HG03039 (cell line): ENCODE data around the gene TAF6L.
"Not testable (repeated sequence)": the region's sequence is repeated elsewhere in the genome, so short reads cannot be mapped to it uniquely, and the experiment has no call there.

ENCODE experiments used
- ATAC-seq: cut with Tn5 transposase; IDR thresholded peaks from one replicate; pipeline ENCODE4 v1.9.1; 2021; ENCODE audit warnings: mild to moderate bottlenecking, moderate library complexity; ENCODE audit not compliant: unreplicated experiment

The TAF6L gene

DNA sequence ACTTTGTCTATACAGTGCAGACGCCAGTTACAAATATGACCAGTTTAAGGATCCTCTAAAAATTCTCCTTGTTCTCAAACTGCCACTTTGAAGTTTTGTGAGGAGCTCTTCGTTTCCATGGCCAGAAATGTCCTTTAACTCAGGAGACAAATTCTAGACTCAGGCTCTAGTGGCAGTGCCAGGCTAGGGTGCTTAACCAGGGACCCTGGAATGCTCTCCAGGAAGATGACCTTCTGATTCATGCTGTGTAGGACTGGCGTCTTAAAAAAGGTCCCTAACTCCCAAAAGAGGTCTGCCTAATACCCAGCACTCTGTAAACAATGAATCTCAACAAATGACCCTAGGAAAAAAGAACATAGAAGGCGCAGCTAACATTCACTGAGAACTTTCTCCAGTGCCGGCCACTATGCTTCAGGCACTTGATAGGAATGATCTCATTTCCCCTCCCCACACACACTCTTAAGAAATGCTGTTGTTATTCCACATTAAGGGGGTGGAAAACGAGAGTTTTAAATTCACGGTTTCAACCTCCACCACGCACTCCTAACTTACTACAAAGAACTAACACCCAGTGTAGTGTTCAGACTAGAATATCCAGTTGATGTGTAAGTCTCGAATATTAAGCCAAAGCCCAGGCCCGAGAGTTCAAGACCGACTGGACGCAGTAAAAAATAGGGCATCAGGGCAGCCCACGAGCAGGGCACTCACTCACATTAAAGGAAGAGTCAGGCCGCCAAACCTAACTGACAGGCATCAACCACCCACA lies 33.3 kb downstream of the TAF6L start:
- peak; percentile 13 for ATAC-seq

DNA sequence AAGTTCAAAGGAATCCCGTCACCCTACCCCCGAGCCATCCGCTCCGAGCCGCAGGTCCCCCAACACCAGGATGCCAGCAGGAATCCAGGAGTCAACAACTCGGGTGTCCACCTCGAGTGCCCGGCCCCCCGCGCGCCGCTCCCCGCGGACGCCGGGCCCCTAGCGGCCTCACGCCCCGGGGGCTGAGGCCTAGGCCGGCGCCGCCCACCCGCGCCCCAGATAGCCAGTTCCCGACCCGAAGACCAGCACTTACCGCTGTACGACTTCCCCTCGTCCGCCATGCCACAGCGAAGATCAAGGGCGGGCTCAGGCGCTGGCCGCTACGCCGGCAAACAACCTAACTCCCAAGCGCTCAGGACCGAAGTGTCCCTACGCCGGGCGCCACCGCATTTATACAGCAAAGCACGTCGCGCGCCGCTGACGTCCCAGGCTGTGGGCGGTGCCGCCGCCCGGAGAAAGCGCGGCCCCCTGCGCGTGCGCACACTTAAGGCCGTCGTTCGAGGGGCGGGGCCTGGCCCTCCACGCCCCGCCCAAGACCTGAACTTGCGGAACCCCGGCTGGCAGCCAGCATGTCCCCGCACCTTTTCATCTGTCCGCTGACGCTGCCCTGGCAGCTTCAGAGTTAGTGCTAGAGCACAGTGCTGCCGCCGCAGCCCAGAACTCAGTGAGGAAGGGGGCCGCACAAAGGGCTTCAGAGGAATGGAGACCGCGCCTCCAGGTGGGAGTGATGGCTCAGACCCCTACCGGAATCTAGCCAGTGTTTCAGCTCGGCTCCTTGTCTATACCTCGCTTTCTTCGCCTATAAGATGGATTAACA lies 34.1 kb downstream of the TAF6L start, which contains the start of gene NXF1:
Gene NXF1 (minus strand): TSS at position 365 of the 817 bp plus-strand sequence. CDS start 84 bp downstream, at position 281.
- ATAC-seq: peak; percentile 77

DNA sequence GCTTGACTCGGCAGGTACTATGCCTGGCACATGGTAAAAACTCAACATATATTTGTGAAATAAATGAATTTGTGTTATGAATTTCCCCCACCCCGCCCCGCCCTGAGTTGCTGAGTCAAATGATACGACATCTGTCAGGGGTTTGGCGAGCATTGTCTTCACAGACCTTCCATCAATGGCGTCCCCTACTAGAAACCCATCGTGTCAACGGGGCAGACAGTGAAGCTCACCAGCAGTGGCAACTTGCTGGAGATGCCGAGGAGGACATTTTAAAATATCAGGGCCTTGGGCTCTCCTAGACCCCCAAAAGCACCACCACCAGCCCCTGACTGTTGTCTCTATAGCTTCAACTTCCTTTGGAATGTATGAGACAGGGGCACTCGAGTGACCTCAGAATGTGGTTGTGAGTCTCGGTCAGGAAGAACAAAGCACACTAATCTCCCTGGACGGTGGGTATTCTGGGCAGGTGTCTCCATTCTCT lies 34.8 kb downstream of the TAF6L start:
- no peak for ATAC-seq

DNA sequence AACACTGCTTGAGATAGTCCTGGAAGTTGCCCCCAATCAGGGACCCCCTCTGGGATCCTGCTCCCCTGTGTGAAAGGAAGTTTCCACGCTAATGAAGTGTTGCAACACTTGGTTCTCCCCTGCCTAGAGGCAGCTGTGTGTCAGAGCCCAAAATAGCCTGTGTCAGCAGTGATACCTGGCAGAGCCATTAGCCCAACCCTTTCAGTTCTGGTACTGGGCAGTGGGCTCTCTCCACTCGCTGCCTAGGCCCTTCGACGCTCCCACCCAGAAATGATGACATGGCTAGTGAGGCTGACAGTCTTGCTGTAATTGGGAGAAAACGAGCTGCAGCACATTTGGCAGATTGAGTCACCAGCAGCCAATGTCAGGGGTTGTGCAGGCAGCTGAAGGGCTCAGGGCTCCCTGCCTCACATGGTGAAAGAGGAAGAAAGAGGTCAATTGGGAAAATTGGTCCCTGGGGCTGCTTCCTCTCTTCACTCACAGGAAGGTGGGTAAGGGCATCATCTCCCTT lies 35.5 kb downstream of the TAF6L start:
- ATAC-seq: no peak

DNA sequence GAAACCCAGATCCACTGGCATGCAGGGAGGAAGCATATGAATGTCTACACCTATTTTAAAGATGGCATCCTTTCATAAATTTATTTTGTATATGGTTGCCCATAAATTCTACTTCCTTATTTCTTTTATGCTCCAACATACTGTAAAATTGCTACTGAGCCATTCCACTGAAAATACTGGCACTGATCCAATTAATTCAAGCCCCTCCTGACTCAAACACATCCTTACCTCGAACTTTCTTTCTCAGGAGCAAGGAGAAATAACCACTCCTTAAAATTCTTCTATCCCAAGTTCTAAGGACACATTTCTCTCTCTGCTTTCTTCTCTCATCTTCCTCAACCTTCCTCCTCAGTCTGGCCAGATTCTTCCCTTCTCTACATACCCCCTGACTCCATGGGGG lies 39.6 kb downstream of the TAF6L start:
- no peak for ATAC-seq

DNA sequence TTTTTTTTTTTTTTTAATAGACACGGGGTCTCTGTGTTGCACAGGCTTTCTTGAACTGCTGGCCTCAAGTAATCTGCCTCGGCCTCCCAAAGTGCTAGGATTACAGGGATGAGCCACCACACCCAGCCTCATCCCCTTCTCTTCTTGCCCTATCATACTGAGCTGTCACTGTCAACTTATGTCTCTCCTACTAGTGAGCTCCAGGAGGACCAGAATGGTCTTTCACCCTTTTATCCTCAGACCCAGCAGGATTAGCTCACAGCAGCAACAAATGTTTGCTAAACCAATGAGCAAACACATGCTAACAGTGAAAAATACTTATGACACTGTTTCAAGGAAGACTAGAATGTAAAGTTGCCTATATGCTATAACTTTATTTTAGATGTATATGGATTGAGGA lies 40.5 kb downstream of the TAF6L start:
- ATAC-seq: no peak

DNA sequence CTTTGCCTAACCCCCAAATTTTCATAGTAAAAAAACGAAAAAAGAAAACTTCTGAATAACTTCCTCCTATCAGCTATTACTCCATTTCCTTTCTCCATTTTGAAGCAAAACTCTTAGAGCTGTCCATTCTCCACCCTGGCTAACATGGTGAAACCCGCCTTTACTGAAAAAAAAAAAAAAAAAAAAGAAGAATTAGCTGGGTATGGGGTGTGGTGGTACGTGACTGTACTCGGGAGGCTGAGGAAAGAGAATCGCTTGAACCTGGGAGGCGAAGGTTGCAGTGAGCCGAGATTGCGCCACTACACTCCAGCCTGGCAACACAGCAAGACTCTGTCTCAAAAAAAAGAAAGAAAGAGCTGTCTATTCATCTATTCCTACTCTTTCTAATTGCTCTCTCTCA lies 45.4 kb downstream of the TAF6L start:
- no peak for ATAC-seq

DNA sequence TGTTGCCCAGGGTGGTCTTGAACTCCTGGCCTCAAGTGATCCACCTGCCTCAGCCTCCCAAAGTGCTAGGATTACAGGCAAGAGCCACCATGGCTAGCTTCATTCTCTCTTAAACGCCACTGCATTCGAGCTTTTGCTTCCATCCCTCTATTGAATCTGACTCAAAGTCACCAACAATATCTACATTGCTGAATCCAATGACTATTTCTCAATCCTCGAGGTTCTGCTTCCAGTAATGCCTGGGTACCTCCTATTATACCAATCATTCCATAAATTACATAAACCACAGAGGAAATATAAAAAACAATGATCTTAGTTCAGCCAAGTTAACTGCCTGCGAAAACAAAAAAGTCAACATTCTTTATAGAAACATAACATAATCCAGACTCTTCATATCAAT lies 45.9 kb downstream of the TAF6L start:
- no peak for ATAC-seq

DNA sequence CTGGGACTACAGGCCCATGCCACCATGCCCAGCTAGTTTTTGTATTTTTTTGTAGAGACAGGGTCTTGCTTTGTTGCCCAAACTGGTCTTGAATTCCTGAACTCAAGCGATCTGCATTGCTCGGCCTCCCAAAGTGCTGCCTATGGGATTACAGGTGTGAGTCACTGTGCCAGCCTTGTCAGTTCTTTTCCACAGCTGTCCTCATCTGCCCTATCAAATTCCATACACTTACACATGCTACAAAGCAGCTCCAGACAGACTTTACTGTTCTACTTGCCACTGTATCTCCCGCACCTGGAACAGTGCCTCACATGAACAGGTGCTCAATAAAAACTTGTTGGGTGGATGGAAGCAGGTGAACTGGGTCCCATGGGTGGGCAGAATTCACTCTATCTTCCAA lies 52.5 kb downstream of the TAF6L start:
- ATAC-seq: no peak

DNA sequence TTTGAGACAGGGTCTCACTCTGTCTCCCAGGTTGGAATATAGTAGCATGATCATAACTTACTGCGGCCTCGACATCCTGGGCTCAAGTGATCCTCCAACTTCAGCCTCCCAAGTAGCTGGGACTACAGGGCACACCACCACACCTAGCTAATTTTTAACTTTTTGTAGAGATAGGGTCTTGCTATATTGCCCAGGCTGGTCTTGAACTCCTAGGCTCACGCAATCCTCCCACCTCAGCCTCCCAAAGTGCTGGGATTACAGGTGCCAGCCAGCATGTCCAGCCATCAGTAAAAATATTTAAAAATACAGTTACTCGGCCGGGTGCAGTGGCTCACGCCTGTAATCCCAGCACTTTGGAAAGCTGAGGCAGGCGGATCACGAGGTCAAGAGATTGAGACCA lies 56.9 kb downstream of the TAF6L start:
- not testable (repeated sequence) for ATAC-seq

DNA sequence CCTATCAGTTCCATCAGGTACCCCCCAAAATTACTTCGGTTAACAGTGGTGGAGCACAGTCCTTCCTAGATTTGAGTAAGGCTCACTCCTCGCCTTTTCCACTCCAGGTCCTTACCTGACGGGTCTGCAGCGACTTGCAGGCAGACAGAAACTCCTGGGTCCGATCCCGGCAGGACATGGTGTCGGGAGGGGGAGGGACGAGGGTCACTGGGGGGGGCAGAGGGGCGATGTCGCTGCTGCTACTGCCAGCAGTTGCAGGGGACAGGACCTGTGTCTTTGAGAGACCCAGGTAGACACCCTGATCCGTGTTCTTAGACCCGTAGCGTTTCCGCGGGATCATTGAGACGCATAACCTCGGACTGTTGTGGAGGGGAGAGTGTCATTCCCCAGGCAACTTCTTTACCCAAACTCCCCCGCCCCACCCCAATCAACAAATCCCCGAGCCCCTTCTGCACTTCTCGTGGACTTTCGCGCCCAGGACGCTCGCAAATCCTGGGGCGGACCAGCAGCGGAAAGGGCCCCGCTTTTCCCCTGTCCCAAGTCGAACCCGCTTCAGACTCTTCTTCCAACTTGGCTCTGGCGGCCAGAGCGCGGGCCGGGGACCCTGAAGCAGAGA lies 59.8 kb downstream of the TAF6L start:
- no peak for ATAC-seq

DNA sequence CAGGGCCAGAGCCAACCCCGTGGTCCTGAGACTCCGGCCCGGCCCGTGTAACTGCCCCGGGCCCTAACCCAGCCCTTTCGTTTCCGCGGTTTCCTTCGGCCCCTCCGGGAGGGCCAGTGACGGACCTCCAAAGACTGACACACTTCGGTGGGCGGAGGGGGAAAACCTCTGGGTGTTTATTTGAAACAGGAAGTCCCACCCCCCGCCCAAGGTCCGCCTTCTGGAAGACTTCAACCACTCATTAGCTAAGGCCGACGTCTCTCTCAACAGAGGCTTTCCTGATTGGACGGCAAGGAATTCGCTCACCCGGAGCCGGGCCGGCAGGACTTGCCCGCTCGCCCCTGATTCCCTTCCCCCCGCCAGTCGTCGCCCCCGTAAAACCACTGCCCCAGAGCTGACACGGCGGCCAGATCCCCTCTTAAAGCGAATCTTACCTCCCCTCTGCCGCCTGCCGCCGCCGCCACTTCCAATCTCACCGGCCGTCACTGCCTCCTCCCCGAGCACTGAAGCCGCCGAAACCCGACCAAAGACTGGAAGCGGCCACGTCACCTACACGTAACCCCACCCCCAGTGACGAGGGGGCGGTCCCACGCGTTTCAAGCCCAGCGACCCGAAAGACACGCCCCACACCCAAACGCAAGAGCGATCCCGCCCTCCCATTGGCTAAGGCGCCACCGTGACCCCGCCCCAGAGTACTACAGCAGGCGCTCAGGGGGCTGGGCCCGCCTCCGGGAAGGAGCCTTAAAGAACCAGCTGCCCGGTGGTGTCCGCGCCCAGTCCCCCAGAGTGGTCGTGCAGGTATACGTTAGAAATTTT lies 60.5 kb downstream of the TAF6L start, which contains the start of gene STX5:
Gene STX5 (minus strand): TSS at position 532 of the 816 bp plus-strand sequence. CDS start 808 bp downstream, outside the sequence.
- ATAC-seq: peak; percentile 78

DNA sequence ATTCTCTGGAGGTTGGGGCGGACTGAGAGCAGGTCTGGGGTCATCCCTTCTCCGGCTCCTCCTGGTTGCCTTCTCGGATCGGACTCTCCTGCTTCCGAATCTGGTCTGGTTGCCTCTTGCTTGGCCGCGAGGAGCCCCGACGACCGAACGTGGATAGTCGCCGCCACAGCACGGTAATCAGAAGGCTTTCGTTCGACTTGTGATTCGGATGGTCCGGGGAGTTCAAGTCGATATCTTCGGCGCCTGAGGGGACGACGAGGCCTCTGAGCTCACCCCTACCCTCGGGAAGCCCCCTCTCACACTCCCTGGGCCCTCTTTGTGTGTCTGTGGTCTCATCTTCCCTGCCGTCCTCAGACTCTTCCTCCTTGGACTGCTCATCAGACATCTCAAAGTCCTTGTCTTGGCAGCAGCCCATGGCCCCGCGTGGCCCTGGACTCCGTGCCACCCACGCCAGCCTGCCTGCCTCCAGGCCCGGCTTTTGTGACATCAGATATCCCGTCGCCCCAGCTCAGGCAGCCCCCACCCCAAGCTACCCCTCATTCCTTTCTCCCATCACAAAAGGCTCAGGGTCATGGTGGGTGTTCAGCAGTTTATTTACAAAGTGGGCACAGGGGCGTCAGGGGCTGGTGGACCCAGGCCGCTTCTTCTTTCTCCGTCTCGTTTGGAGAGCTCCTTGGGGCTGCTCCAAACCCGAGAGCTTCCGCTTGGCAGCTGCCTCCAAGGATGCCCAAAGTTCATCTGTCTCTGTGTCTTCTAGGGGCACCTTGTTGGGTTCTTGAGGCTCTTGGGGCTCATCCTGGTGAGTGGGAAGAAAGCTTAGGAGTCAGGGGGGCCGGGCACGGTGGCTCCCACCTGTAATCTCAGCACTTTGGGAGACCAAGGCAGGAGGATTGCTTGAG lies 61.4 kb downstream of the TAF6L start, which contains the start of gene TEX54:
Gene TEX54 (minus strand): TSS at position 506 of the 899 bp plus-strand sequence.
- ATAC-seq: no peak

DNA sequence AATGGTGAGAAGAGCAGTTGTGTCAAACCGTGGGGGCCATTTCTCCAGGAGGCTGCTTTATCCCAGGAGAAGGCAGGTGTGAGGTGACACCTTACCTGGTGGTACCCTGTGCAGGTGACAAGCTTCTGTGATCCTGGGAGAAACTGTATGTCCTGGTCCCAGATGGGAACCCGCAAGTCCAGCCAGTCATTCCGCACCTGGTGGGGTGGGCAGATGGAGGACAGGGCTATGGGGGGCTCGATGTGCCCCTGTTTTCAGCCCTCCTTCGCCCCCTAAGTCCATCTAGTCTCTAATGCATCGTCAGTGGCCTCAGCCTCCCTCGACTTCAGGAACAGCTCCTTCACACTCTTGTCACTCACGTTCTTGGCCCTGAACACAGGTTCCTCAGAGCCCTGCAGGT lies 64.1 kb downstream of the TAF6L start:
- no peak for ATAC-seq
